Naive B cell (primary cell): Measurements from ENCODE around the gene NRIP3. TPM values are rescaled to one million over a fixed set of nuclear protein-coding genes. Genes with fewer than 3 reads are reported as not detected.

Experiments
- polyA plus RNA-seq, 6 donors: library from polyadenylated mRNA; unstranded; fragments of 300-500 nt; fragmentation: Illumina TruSeq; gene quantifications; one replicate each; pipeline ENCODE4 v1.2.3, GENCODE V29; 2021; ENCODE audit warnings: low read depth in 6 of 6

The NRIP3 gene
- polyA plus RNA-seq, 6 donors from 2014 or later: 0.20 to 0.54 (median 0.40) TPM; not detected in 3

Other genes with a start within 250 kb of the NRIP3 start
- gene AKIP1, start 92.8 kb downstream of the NRIP3 start, polyA plus RNA-seq: 10 to 100 TPM in 3 of 6 donors, 1 to 10 TPM in 3; 8.2 to 22.4 (median 10.1) TPM
- not detected for gene C11orf16, start 71.1 kb downstream of the NRIP3 start, polyA plus RNA-seq
- gene ASCL3, start 61.0 kb downstream of the NRIP3 start, polyA plus RNA-seq: not detected
- gene TMEM9B, start 39.6 kb downstream of the NRIP3 start, polyA plus RNA-seq: 100 to 1,000 TPM; 110 to 188 (median 127) TPM
- gene SCUBE2, start 87.6 kb upstream of the NRIP3 start, polyA plus RNA-seq: not detected